ENCODE data around the gene EEFSEC.

DNA sequence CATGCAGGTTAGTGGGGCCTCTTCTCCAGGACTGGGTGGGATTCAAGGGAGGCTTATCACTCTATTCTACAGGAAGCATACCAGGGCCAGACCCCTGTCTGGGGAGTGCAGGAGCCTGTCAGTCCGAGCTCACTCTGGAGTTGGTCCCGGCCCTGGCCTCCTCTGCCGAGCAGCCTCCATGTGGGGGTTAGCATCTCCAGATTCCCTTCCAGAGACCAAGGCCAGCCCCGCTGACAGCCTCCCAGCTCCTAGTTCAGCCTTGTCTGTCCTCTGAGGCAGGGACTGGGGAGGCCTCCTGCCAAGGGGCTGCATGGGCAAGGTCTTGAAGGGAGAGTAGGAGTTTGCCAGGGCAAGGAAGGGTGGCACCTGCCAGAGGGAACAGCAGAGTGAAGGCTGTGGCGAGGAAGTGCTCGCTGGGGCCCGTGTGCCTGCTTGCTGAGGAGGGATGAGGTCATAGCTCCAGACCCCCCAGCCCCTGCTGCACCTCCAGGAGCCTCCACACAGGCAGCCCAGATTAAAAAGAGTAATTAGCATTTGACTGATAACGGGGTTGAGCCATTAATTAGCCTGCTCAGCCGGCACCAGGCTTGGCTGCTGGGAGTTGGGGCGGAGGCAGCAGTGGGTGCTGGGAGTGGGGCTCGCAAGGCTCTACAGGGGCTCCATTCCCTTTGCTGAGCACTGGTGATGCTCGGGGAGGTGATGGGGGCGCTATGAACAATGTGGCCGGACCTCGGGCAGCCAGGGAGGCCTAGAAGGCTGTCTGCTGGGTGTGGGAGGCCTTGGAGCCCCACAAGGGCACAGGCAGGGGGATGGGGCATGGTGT lies 259.1 kb downstream of the EEFSEC start:
- no peak for TF ChIP-seq POLR2A (IDR thresholded peaks at IDR 0.05)
- TF ChIP-seq, protein P1, sequence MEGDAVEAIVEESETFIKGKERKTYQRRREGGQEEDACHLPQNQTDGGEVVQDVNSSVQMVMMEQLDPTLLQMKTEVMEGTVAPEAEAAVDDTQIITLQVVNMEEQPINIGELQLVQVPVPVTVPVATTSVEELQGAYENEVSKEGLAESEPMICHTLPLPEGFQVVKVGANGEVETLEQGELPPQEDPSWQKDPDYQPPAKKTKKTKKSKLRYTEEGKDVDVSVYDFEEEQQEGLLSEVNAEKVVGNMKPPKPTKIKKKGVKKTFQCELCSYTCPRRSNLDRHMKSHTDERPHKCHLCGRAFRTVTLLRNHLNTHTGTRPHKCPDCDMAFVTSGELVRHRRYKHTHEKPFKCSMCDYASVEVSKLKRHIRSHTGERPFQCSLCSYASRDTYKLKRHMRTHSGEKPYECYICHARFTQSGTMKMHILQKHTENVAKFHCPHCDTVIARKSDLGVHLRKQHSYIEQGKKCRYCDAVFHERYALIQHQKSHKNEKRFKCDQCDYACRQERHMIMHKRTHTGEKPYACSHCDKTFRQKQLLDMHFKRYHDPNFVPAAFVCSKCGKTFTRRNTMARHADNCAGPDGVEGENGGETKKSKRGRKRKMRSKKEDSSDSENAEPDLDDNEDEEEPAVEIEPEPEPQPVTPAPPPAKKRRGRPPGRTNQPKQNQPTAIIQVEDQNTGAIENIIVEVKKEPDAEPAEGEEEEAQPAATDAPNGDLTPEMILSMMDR (IDR thresholded peaks at IDR 0.05), result no peak

Measured in esophagus squamous epithelium (tissue), 4 donors.